Breast epithelium (tissue), 3 donors: ENCODE results near the gene ZHX3.

Source experiments
- POLR2AphosphoS5 ChIP-seq, 3 donors: sonication (generic); formaldehyde crosslinking; IDR thresholded peaks; one replicate each; pipeline ENCODE4 v1.6.1; 2017; ENCODE audit warnings: antibody characterized with exemption in 3 of 3
- TF ChIP-seq, protein P1 (sequence below), 3 donors: fragments of 450-650 bp; IDR thresholded peaks; one replicate each; pipeline ENCODE4 v1.5.1; 2016 to 2017; ENCODE audit warnings: antibody characterized with exemption in 3 of 3, mild to moderate bottlenecking in 3 of 3, moderate library complexity in 3 of 3

DNA sequence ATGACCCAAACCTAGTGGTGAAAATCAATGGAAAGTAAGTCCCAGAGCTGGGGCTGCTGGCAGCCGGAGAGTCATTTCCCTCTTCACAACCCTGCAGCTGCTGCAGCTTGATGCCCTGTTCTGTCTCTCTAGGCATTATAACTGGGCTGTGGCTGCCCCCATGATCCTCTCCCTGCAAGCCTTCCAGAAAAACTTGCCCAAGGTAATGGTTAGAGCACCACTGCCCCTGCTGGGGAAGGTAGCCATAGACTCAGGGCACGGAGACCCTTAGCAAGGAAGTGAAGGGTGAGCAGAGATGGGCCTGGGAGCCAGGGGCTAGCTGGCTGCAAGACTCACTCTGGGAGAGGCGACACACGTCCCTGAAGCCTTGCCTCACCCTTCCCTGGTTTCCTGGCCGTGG, 35.1 kb upstream of the ZHX3 start:
- TF ChIP-seq, protein P1, sequence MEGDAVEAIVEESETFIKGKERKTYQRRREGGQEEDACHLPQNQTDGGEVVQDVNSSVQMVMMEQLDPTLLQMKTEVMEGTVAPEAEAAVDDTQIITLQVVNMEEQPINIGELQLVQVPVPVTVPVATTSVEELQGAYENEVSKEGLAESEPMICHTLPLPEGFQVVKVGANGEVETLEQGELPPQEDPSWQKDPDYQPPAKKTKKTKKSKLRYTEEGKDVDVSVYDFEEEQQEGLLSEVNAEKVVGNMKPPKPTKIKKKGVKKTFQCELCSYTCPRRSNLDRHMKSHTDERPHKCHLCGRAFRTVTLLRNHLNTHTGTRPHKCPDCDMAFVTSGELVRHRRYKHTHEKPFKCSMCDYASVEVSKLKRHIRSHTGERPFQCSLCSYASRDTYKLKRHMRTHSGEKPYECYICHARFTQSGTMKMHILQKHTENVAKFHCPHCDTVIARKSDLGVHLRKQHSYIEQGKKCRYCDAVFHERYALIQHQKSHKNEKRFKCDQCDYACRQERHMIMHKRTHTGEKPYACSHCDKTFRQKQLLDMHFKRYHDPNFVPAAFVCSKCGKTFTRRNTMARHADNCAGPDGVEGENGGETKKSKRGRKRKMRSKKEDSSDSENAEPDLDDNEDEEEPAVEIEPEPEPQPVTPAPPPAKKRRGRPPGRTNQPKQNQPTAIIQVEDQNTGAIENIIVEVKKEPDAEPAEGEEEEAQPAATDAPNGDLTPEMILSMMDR (IDR thresholded peaks at IDR 0.05) = no peak
- no peak for TF ChIP-seq POLR2AphosphoS5 (IDR thresholded peaks at IDR 0.05)
